H9 (cell line): ENCODE data around the gene DCC. TPM values are rescaled to one million over a fixed set of nuclear protein-coding genes. Genes with fewer than 3 reads are reported as not detected.

Experiments used
- DNase-seq: peaks from one replicate; pipeline ENCODE4 v3.0.0-alpha.2; 2017
- H2AFZ ChIP-seq: one replicate; pipeline ENCODE4 v1.6.1; 2013; ENCODE audit warnings: mild to moderate bottlenecking, low read length, control low read depth, moderate library complexity
- H2AK5ac ChIP-seq: 2 replicates; pipeline ENCODE4 v1.6.1; 2013; ENCODE audit warnings: low read length, control low read depth, mixed read lengths; ENCODE audit not compliant: insufficient read length
- H2BK120ac ChIP-seq: one replicate; pipeline ENCODE4 v1.6.1; 2013; ENCODE audit warnings: low read depth, mild to moderate bottlenecking, low read length, control low read depth, inconsistent platforms; ENCODE audit not compliant: poor library complexity, severe bottlenecking
- H2BK12ac ChIP-seq: 2 replicates; pipeline ENCODE4 v1.6.1; 2013; ENCODE audit warnings: low read length, control low read depth, mixed read lengths, low read depth; ENCODE audit not compliant: insufficient read length
- H2BK15ac ChIP-seq: 2 replicates; pipeline ENCODE4 v1.6.1; 2013; ENCODE audit warnings: low read depth, low read length, control low read depth
- H2BK20ac ChIP-seq: one replicate; pipeline ENCODE4 v1.6.1; 2013; ENCODE audit warnings: low read depth, mild to moderate bottlenecking, low read length, control low read depth, inconsistent platforms; ENCODE audit not compliant: poor library complexity, severe bottlenecking
- H2BK5ac ChIP-seq: 2 replicates; pipeline ENCODE4 v1.6.1; 2013; ENCODE audit warnings: low read length, control low read depth, mixed read lengths; ENCODE audit not compliant: insufficient read length
- H3K14ac ChIP-seq: 2 replicates; pipeline ENCODE4 v1.6.1; 2013; ENCODE audit warnings: low read length, control low read depth; ENCODE audit not compliant: insufficient read depth
- H3K18ac ChIP-seq: 2 replicates; pipeline ENCODE4 v1.6.1; 2013; ENCODE audit warnings: low read depth, mild to moderate bottlenecking, mixed read lengths, low read length, control low read depth; ENCODE audit not compliant: insufficient read length
- H3K23ac ChIP-seq: 2 replicates; pipeline ENCODE4 v1.6.1; 2013; ENCODE audit warnings: low read length, control low read depth, mixed read lengths, low read depth; ENCODE audit not compliant: insufficient read length
- H3K23me2 ChIP-seq: 2 replicates; pipeline ENCODE4 v1.6.1; 2013; ENCODE audit warnings: low read depth, mild to moderate bottlenecking, mixed read lengths, low read length, control low read depth; ENCODE audit not compliant: insufficient read length, poor library complexity, severe bottlenecking
- H3K27ac ChIP-seq: 2 replicates; pipeline ENCODE4 v1.5.1; 2013; ENCODE audit warnings: low read length, control low read depth, mixed read lengths, low read depth; ENCODE audit not compliant: insufficient read length
- H3K27me3 ChIP-seq: 2 replicates; pipeline ENCODE4 v1.6.1; 2013; ENCODE audit warnings: low read length, control low read depth, inconsistent platforms; ENCODE audit not compliant: insufficient read depth
- H3K4ac ChIP-seq: 2 replicates; pipeline ENCODE4 v1.6.1; 2013; ENCODE audit warnings: low read depth, mild to moderate bottlenecking, control low read depth, inconsistent platforms, low read length, moderate library complexity
- H3K4me1 ChIP-seq: 2 replicates; pipeline ENCODE4 v1.6.1; 2013; ENCODE audit warnings: low read length, control low read depth, inconsistent platforms; ENCODE audit not compliant: insufficient read depth
- H3K4me2 ChIP-seq: 2 replicates; pipeline ENCODE4 v1.6.1; 2013; ENCODE audit warnings: low read length, control low read depth, mixed read lengths; ENCODE audit not compliant: insufficient read length, insufficient read depth
- H3K56ac ChIP-seq: 2 replicates; pipeline ENCODE4 v1.6.1; 2013; ENCODE audit warnings: low read depth, mild to moderate bottlenecking, mixed read lengths, low read length, control low read depth; ENCODE audit not compliant: insufficient read length
- H3K79me1 ChIP-seq: 2 replicates; pipeline ENCODE4 v1.6.1; 2013; ENCODE audit warnings: low read depth, mild to moderate bottlenecking, moderate library complexity, low read length, control low read depth, inconsistent platforms; ENCODE audit not compliant: insufficient read depth, poor library complexity, severe bottlenecking
- H3K79me2 ChIP-seq: 2 replicates; pipeline ENCODE4 v1.6.1; 2013; ENCODE audit warnings: low read length, control low read depth, inconsistent platforms; ENCODE audit not compliant: insufficient read depth
- H3K9ac ChIP-seq: 2 replicates; pipeline ENCODE4 v1.6.1; 2013; ENCODE audit warnings: low read length, control low read depth, mixed read lengths; ENCODE audit not compliant: insufficient read length; ENCODE audit errors: extremely low read depth
- H3K9me3 ChIP-seq: one replicate; pipeline ENCODE4 v1.6.1; 2013; ENCODE audit warnings: low read depth, low read length, inconsistent platforms; ENCODE audit not compliant: control insufficient read depth
- H3T11ph ChIP-seq: one replicate; pipeline ENCODE4 v1.6.1; 2013; ENCODE audit warnings: mild to moderate bottlenecking, low read length, control low read depth, inconsistent platforms
- H4K20me1 ChIP-seq: one replicate; pipeline ENCODE4 v1.6.1; 2013; ENCODE audit not compliant: control insufficient read depth, insufficient read length, insufficient read depth
- H4K5ac ChIP-seq: 2 replicates; pipeline ENCODE4 v1.6.1; 2013; ENCODE audit warnings: low read depth, mild to moderate bottlenecking, mixed read lengths, low read length, control low read depth; ENCODE audit not compliant: insufficient read length
- H4K8ac ChIP-seq: replicated peaks from 2 replicates; pipeline ENCODE4 v1.6.1; 2013; ENCODE audit warnings: low read length, control low read depth, mixed read lengths, low read depth; ENCODE audit not compliant: insufficient read length
- H4K91ac ChIP-seq: 2 replicates; pipeline ENCODE4 v1.6.1; 2013; ENCODE audit warnings: low read depth, mild to moderate bottlenecking, moderate library complexity, mixed read lengths, low read length, control low read depth; ENCODE audit not compliant: insufficient read length
- H3K27ac Mint-ChIP-seq, 3 experiments: 2 replicates in 2 of 3; 3 replicates in 1 of 3; pipeline ENCODE4 v1.8.0; 2020 to 2021; ENCODE audit warnings: mixed read lengths in 3 of 3, mild to moderate bottlenecking in 1 of 3, moderate library complexity in 1 of 3
- H3K27me3 Mint-ChIP-seq: 2 replicates; pipeline ENCODE4 v1.8.0; 2021; ENCODE audit warnings: low read depth, mild to moderate bottlenecking, moderate library complexity, mixed read lengths
- H3K36me3 Mint-ChIP-seq, 3 experiments: 2 replicates in 2 of 3; 3 replicates in 1 of 3; pipeline ENCODE4 v1.8.0; 2020 to 2021; ENCODE audit warnings: low read depth in 3 of 3, mixed read lengths in 3 of 3; ENCODE audit not compliant: insufficient read depth in 1 of 3
- H3K4me1 Mint-ChIP-seq, 2 experiments: 2 replicates each; pipeline ENCODE4 v1.8.0; 2020; ENCODE audit warnings: mixed read lengths in 2 of 2
- H3K4me3 Mint-ChIP-seq, 2 experiments: 2 replicates in 1 of 2; 3 replicates in 1 of 2; pipeline ENCODE4 v1.8.0; 2020 to 2021; ENCODE audit warnings: mild to moderate bottlenecking in 2 of 2, mixed read lengths in 2 of 2, moderate library complexity in 1 of 2
- H3K9me3 Mint-ChIP-seq, 2 experiments: 2 replicates in 1 of 2; 3 replicates in 1 of 2; pipeline ENCODE4 v1.8.0; 2020; ENCODE audit warnings: mild to moderate bottlenecking in 2 of 2, mixed read lengths in 2 of 2, moderate library complexity in 1 of 2
- CTCF ChIP-seq: fragments of 200-600 bp; sonication (generic); conservative IDR thresholded peaks from 3 replicates; pipeline ENCODE4 v1.8.0; 2021; ENCODE audit warnings: antibody characterized with exemption, mild to moderate bottlenecking
- WGBS: extraction: QIAGEN DNeasy Blood & Tissue Kit; methylation state at CpG from one replicate; pipeline ENCODE4 v1.1.7; 2013; ENCODE audit warnings: missing lambda C conversion rate, low lambda C conversion rate, mixed read lengths; ENCODE audit not compliant: insufficient read length; ENCODE audit errors: extremely low coverage; 5-methylcytosine and 5-hydroxymethylcytosine counted together
- total RNA-seq: library from RNA; stranded (reverse); gene quantifications from 2 replicates; pipeline ENCODE4 v1.2.1, GENCODE V29; 2021

The DCC gene
- total RNA-seq, 1 experiment from 2014 or later: 0.35 TPM

- Histone ChIP-seq H3K9me3 (no peaks in the 10 kb centered on the region), H3K4ac (no peak overlapping the region), H3K23ac (no peak overlapping the region), H2BK12ac (no peak overlapping the region), H4K8ac (no peak overlapping the region), H3K14ac (no peak overlapping the region), H3K79me1 (no peaks in the 10 kb centered on the region), H3K18ac (no peak overlapping the region), H3K4me1 (no peaks in the 10 kb centered on the region), H3K4me2 (no peak overlapping the region), H2BK20ac (no peak overlapping the region), H4K20me1 (no peaks in the 10 kb centered on the region), H2BK5ac (no peak overlapping the region), H2AFZ (no peak overlapping the region), H3T11ph (no peak overlapping the region), H3K56ac (no peak overlapping the region), H3K27me3 (peaks cover 26% of the 10 kb centered on the region), H3K27ac (no peak overlapping the region), H2BK120ac (no peak overlapping the region), H2BK15ac (no peak overlapping the region), H3K9ac (no peak overlapping the region), H3K23me2 (peaks cover 24% of the 10 kb centered on the region), H4K5ac (no peak overlapping the region), H2AK5ac (no peak overlapping the region), H4K91ac (no peak overlapping the region), H3K79me2 (no peaks in the 10 kb centered on the region)
- TF ChIP-seq CTCF: no peak
- Mint-ChIP-seq H3K4me1 (peaks cover 25 to 27% of the 10 kb centered on the region in 2 experiments), H3K9me3 (peaks cover 2 to 5% of the 10 kb centered on the region in 2 experiments; a peak in 4 of 5 replicates), H3K4me3 (no peak overlapping the region), H3K36me3 (peaks cover 0 to 5% (median 0%) of the 10 kb centered on the region in 3 experiments; a peak in 2 of 7 replicates), H3K27me3 (no peaks in the 10 kb centered on the region), H3K27ac (no peak overlapping the region)
- no peak for DNase-seq
- WGBS: no CpG with 5 or more reads among the region's 1 CpG
Observed at GRCh38 chr18:52337276-52337675, 2.7 kb upstream of the DCC start.
